Coronary artery (tissue), 2 donors: Measurements from ENCODE around the gene TMUB2.
"Not testable (repeated sequence)": the region's sequence is repeated elsewhere in the genome, so short reads cannot be mapped to it uniquely, and the experiment has no call there.

Experiments used
- DNase-seq: peaks from one replicate; pipeline ENCODE4 v3.0.0-alpha.2; 2017; ENCODE audit warnings: low spot score
- H3K27ac ChIP-seq, 2 donors: fragments of 200-600 bp; sonication (generic); one replicate each; pipeline ENCODE4 v1.5.1; 2016 to 2019
- H3K4me3 ChIP-seq: fragments of 200-600 bp; sonication (generic); 2 replicates; pipeline ENCODE4 v1.5.1; 2016; ENCODE audit warnings: mild to moderate bottlenecking, moderate library complexity
- CTCF ChIP-seq: fragments of 200-600 bp; sonication (generic); IDR thresholded peaks from one replicate; pipeline ENCODE4 v1.5.1; 2019; ENCODE audit warnings: antibody characterized with exemption

TMUB2 gene

GRCh38 chr17:44186307-44187130 lies at the start of gene TMUB2:
TMUB2 (plus strand) TSS chr17:44186972; CDS start chr17:44187709, 737 bp downstream.
- DNase-seq, result peak; percentile 99
- H3K27ac ChIP-seq, result peak within 1 kb of the TSS; percentile 98 to 99
- peak within 1 kb of the TSS; percentile 97 for H3K4me3 ChIP-seq
- TF ChIP-seq CTCF, result no peak

- TF ChIP-seq CTCF, result no peak
- DNase-seq, result peak; percentile 98
- Histone ChIP-seq H3K27ac (peak overlapping the region; percentile 45 to 70), H3K4me3 (peak overlapping the region; percentile 43)
These were observed 48.7 kb upstream of the TMUB2 start for GRCh38 chr17:44137891-44138709.

GRCh38 chr17:44143921-44144320 lies 42.9 kb upstream of the TMUB2 start:
- not testable (repeated sequence) for DNase-seq, H3K27ac ChIP-seq, H3K4me3 ChIP-seq

- H3K4me3 ChIP-seq, result no peak overlapping the region
- H3K27ac ChIP-seq, result no peak overlapping the region
- no peak for TF ChIP-seq CTCF
These were observed 41.6 kb upstream of the TMUB2 start for GRCh38 chr17:44144966-44145739.

GRCh38 chr17:44146375-44147346 lies 40.1 kb upstream of the TMUB2 start:
- no peak for TF ChIP-seq CTCF
- no peak overlapping the region for H3K27ac ChIP-seq
- DNase-seq, result no peak
- no peak overlapping the region for H3K4me3 ChIP-seq

More at GRCh38 chr17:44144966-44145739, 41.6 kb upstream of the TMUB2 start:
- no peak for DNase-seq

- no peak for DNase-seq
- TF ChIP-seq CTCF, result no peak
- H3K27ac ChIP-seq, result no peak overlapping the region
- H3K4me3 ChIP-seq, result no peak overlapping the region
These were observed 39.0 kb upstream of the TMUB2 start for GRCh38 chr17:44147812-44148211.

GRCh38 chr17:44149066-44149465 lies 37.7 kb upstream of the TMUB2 start:
- H3K27ac ChIP-seq, DNase-seq, H3K4me3 ChIP-seq: not testable (repeated sequence)
